Activated CD4-positive, alpha-beta T cell treated with anti-CD3 and anti-CD28 coated beads for 36 hours (primary cell): ENCODE measurements around the gene SPTBN5. TPM values are rescaled to one million over a fixed set of nuclear protein-coding genes. Genes with fewer than 3 reads are reported as not detected.

Experiments
- ATAC-seq: fragments of 200-7000 bp; cut with Tn5 transposase; one replicate; pipeline ENCODE4 v1.10.0; 2021; ENCODE audit warnings: mild to moderate bottlenecking, moderate library complexity
- CTCF ChIA-PET: fragments of 350-600 bp; sonication (Branson Sonifier 250); formaldehyde crosslinking; loops from one replicate; lab custom pipeline; 2021; ENCODE audit warnings: antibody characterized with exemption; lab: Charles Lee
- POLR2A ChIA-PET: fragments of 350-600 bp; sonication (Branson Sonifier 250); formaldehyde crosslinking; loops from one replicate; lab custom pipeline; 2021; ENCODE audit warnings: antibody characterized with exemption, inconsistent platforms; lab: Charles Lee
- DNase-seq: peaks from one replicate; pipeline ENCODE4 v3.0.0-alpha.2; 2020
- H3K27ac Mint-ChIP-seq: one replicate; pipeline ENCODE4 v1.8.0; 2021; ENCODE audit warnings: mixed read lengths
- H3K27me3 Mint-ChIP-seq: one replicate; pipeline ENCODE4 v1.8.0; 2021; ENCODE audit warnings: mixed read lengths
- H3K36me3 Mint-ChIP-seq: one replicate; pipeline ENCODE4 v1.8.0; 2021; ENCODE audit warnings: low read depth, mixed read lengths
- H3K4me1 Mint-ChIP-seq: one replicate; pipeline ENCODE4 v1.8.0; 2021; ENCODE audit warnings: mixed read lengths
- H3K4me3 Mint-ChIP-seq: one replicate; pipeline ENCODE4 v1.8.0; 2021; ENCODE audit warnings: mild to moderate bottlenecking, moderate library complexity, mixed read lengths
- H3K9me3 Mint-ChIP-seq: one replicate; pipeline ENCODE4 v1.8.0; 2021; ENCODE audit warnings: low read depth, mixed read lengths
- intact Hi-C, 2 experiments: fragments of 100-400 bp; cut with DNase I in 1 of 2; cut with micrococcal nuclease in 1 of 2; formaldehyde crosslinking; loops; one replicate each; pipeline versions ENCODE4 v1.14.2 to v1.15.1; 2022 to 2024; cut with DNase I, micrococcal nuclease
- total RNA-seq, 2 experiments: library from RNA; stranded (reverse); gene quantifications; one replicate each; pipeline ENCODE4 v1.2.3, GENCODE V29; 2021

Gene SPTBN5
- total RNA-seq, 2 experiments from 2014 or later, result 0.46 to 0.51 TPM

- H3K4me1 Mint-ChIP-seq, result peaks cover 7% of the 10 kb centered on the region
- H3K9me3 Mint-ChIP-seq, result no peaks in the 10 kb centered on the region
- intact Hi-C loops, result no loop called here
- DNase-seq (no peak), ATAC-seq (no peak)
- no peaks in the 10 kb centered on the region for H3K27me3 Mint-ChIP-seq
- no peak overlapping the region for H3K27ac Mint-ChIP-seq
- POLR2A ChIA-PET, result no interaction called here
- CTCF ChIA-PET, result interaction anchor here (0.6 to 2.8 kb wide), 5 partner anchors 8 to 103 kb away, joined by 3 to 16 read pairs (median 4); no protein-coding TSS in a partner anchor
- no peak overlapping the region for H3K4me3 Mint-ChIP-seq
- peaks cover 27% of the 10 kb centered on the region for H3K36me3 Mint-ChIP-seq
Observed at GRCh38 chr15:41915255-41915994, 21.6 kb upstream of the SPTBN5 start.

- H3K27ac Mint-ChIP-seq, result no peak overlapping the region
- H3K4me3 Mint-ChIP-seq, result no peak overlapping the region
- ATAC-seq (no peak), DNase-seq (no peak)
- peaks cover 7% of the 10 kb centered on the region for H3K4me1 Mint-ChIP-seq
- no peaks in the 10 kb centered on the region for H3K9me3 Mint-ChIP-seq
- intact Hi-C loops, result no loop called here
- POLR2A ChIA-PET, result no interaction called here
- H3K36me3 Mint-ChIP-seq, result peaks cover 31% of the 10 kb centered on the region
- CTCF ChIA-PET, result interaction anchor here (0.6 kb wide), 1 partner anchor 24 kb away, joined by 5 read pairs; no protein-coding TSS in a partner anchor
- no peaks in the 10 kb centered on the region for H3K27me3 Mint-ChIP-seq
Observed at GRCh38 chr15:41914411-41914810, 20.6 kb upstream of the SPTBN5 start.

DNA sequence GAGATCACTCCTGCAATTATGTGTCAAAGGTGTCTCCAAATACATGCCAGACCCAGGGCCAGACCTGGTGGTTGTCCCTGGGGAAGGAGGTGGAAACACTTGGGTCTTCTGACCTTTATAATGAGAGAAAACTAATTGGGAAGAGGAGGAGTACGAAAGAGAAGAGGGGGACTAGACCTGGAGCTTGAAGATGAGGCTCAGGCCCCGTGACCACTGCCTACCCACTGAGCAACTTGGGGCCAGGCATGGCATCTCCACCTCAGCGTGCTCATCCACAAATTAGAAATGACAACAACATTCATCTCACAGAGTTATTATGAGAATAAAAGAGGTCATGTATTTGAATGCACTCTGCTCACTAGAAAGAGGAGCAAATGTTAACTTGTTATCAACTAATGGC is 19.4 kb upstream of the SPTBN5 start:
- ChIA-PET POLR2A (interaction anchor here (0.7 kb wide), 1 partner anchor 59 kb away, joined by 3 read pairs; the partner anchor contains the start of gene EHD4), CTCF (no interaction called here)
- no peaks in the 10 kb centered on the region for H3K27me3 Mint-ChIP-seq
- ATAC-seq (no peak), DNase-seq (no peak)
- H3K4me1 Mint-ChIP-seq, result peaks cover 7% of the 10 kb centered on the region
- peaks cover 34% of the 10 kb centered on the region for H3K36me3 Mint-ChIP-seq
- H3K4me3 Mint-ChIP-seq, result no peak overlapping the region
- H3K9me3 Mint-ChIP-seq, result no peaks in the 10 kb centered on the region
- no peak overlapping the region for H3K27ac Mint-ChIP-seq
- intact Hi-C loops, result no loop called here

GRCh38 chr15:41911691-41912345 is 18.0 kb upstream of the SPTBN5 start:
- no peak for ATAC-seq
- H3K4me1 Mint-ChIP-seq, result peaks cover 7% of the 10 kb centered on the region
- intact Hi-C loops, result no loop called here
- H3K4me3 Mint-ChIP-seq, result no peak overlapping the region
- DNase-seq, result no peak
- ChIA-PET CTCF (no interaction called here), POLR2A (no interaction called here)
- no peaks in the 10 kb centered on the region for H3K9me3 Mint-ChIP-seq
- H3K36me3 Mint-ChIP-seq, result peaks cover 41% of the 10 kb centered on the region
- H3K27ac Mint-ChIP-seq, result peak overlapping the region; percentile 55
- no peaks in the 10 kb centered on the region for H3K27me3 Mint-ChIP-seq

DNA sequence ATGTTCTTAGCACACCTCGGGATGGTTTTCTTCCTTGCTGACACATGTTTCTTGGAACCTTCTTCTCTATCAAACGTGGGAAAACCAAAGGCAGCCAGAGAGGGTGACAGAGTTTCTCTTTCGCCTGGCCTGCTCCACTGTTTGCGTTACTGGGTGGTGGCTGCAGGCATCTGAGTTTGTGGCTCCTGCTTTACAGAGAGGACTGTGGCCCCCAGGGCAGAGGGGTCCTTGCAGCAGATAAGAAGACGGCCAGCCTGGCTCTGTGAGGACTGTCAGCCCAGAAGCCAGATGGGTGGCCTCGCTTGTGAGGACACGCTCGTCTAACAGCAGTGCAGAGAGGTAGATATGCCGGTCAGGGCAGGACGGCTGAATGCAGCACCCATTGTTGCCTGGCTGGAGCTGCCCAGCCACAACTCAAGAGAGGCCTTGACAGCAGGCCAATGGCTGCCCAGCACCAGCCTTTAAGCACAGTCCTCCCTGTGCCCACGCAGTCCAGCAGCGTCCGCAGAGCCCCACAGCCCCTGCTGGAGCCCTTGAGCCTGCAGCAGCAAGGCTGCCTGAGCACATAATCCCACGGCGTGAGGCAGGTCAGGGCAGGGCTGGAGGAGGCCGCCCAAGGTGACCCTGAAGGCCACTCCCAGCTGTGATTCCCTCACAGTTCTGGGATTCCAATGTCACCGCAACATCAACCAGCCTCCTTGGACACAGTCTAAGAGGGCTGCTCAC is 15.0 kb upstream of the SPTBN5 start:
- POLR2A ChIA-PET, result no interaction called here
- no peak overlapping the region for H3K4me3 Mint-ChIP-seq
- ATAC-seq (no peak), DNase-seq (no peak)
- peak overlapping the region; percentile 19 for H3K27ac Mint-ChIP-seq
- peaks cover 5% of the 10 kb centered on the region for H3K4me1 Mint-ChIP-seq
- no peaks in the 10 kb centered on the region for H3K27me3 Mint-ChIP-seq
- H3K9me3 Mint-ChIP-seq, result peaks cover 5% of the 10 kb centered on the region
- CTCF ChIA-PET, result interaction anchor here (0.5 kb wide), 1 partner anchor 131 kb away, joined by 4 read pairs; no protein-coding TSS in a partner anchor
- peaks cover 42% of the 10 kb centered on the region for H3K36me3 Mint-ChIP-seq
- intact Hi-C loops, result no loop called here

DNA sequence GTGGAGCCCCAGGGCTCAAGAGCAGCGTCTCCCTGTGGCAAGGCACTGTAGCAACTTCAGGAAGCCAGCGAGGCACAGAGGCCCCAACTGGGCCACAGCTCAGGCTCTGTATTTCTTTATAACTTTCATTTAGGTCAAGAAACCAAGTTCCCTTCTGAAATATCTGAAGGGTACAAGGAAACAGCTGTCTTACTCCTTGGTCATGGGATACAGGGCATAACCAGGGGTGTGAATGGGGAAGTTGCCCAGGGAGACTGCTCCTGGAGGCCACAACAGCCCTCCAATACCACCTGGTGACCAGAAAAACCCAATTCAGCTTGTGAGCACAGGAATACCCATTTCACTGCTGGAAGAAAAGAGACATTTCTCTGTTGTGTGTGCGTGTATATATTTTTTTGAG is 13.3 kb upstream of the SPTBN5 start:
- H3K36me3 Mint-ChIP-seq, result peaks cover 42% of the 10 kb centered on the region
- H3K27me3 Mint-ChIP-seq, result no peaks in the 10 kb centered on the region

GRCh38 chr15:41906608-41907007 is 12.8 kb upstream of the SPTBN5 start:
- ChIA-PET CTCF (interaction anchor here (0.7 to 1.4 kb wide), 4 partner anchors 9 to 326 kb away, joined by 3 to 7 read pairs (median 4); no protein-coding TSS in a partner anchor), POLR2A (no interaction called here)
- peaks cover 5% of the 10 kb centered on the region for H3K9me3 Mint-ChIP-seq
- H3K4me1 Mint-ChIP-seq, result peaks cover 5% of the 10 kb centered on the region
- ATAC-seq (no peak), DNase-seq (no peak)
- H3K27ac Mint-ChIP-seq, result no peak overlapping the region
- intact Hi-C loops, result no loop called here
- H3K36me3 Mint-ChIP-seq, result peaks cover 39% of the 10 kb centered on the region
- H3K27me3 Mint-ChIP-seq, result no peaks in the 10 kb centered on the region
- no peak overlapping the region for H3K4me3 Mint-ChIP-seq

More for the DNA sequence above, 13.3 kb upstream of the SPTBN5 start:
- POLR2A ChIA-PET, result no interaction called here
- intact Hi-C loops, result no loop called here
- Mint-ChIP-seq H3K4me3 (no peak overlapping the region), H3K27ac (no peak overlapping the region), H3K4me1 (peaks cover 5% of the 10 kb centered on the region), H3K9me3 (peaks cover 5% of the 10 kb centered on the region)
- CTCF ChIA-PET, result interaction anchor here (1.2 to 1.4 kb wide), 2 partner anchors 8 to 135 kb away, joined by 3 to 7 read pairs; no protein-coding TSS in a partner anchor
- DNase-seq, result no peak
- ATAC-seq, result no peak

DNA sequence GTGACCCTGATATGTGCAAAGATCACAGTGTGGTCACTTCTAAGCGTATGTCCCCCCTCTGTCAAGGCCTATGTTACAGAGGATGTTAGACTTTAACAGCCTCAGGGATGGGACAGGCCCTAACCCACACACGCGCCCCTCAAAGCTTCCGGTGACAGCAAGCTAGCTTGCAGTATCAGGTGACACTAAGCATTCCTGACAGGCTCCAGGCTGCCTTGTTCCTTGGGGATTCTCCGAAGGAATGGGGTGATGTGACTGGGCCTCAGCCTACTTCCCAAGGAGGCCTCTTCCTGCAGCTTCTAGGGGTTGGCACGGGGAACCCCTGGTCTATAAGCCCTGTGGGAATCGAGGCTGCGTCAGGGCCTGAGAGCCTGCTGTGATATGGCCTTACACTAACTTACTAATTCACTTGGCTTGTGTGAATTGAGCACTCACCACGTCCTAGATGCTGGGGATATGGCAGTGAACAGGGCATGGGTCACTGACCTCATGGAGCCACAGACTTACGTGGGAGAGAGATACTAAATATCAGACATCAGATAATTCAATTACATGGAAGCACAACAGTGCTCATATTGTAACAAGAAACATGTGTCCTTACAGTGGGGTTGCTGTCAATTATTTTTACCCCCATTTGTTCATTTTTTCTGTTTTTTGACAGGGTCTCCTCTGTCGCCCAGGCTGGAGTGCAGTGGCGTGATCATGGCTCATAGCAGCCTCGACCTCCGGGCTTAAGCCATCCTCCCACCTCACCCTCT is 11.4 kb upstream of the SPTBN5 start:
- intact Hi-C loops, result loop anchor here in 1 of 2 experiments (2.0 kb wide), 1 partner anchor 346 kb away; the partner anchor contains the start of gene TYRO3
- ChIA-PET CTCF (interaction anchor here (0.6 to 3.9 kb wide), 33 partner anchors 10 to 439 kb away, joined by 3 to 28 read pairs (median 4); partner anchors contain the start of genes MAPKBP1 and PLA2G4B), POLR2A (interaction anchor here (1.6 kb wide), 1 partner anchor 132 kb away, joined by 3 read pairs; no protein-coding TSS in a partner anchor)
- Mint-ChIP-seq H3K36me3 (peaks cover 39% of the 10 kb centered on the region), H3K4me3 (no peak overlapping the region), H3K27me3 (no peaks in the 10 kb centered on the region), H3K27ac (no peak overlapping the region), H3K4me1 (peaks cover 5% of the 10 kb centered on the region), H3K9me3 (peaks cover 5% of the 10 kb centered on the region)
- ATAC-seq (no peak), DNase-seq (no peak)

DNA sequence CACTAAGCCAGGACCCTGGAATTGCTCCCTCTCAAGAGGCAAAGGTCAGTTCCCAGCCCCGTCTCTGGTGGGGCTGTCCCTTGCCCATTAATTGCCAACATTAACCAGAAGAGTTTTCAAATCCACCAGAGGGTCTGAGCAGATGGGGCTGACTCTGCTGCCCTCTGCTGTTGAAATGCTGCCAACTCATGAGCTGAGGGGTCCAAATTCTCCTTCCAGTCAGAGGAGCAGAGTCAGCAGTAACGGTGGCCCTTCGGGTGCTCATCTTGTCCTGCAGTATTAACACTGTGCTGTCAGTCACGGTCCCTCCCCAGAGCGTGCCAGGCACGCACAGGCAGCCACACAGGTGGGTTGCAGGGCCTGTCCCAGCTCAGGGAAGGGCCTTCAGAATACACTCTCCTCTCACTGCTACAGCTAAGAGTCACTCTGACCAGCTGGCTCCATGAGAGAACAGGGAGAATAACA is 10.7 kb upstream of the SPTBN5 start:
- peak; percentile 92 for ATAC-seq
- intact Hi-C loops, result loop anchor here (1.0 to 5.0 kb wide), 5 partner anchors 76 to 346 kb away; partner anchors contain the start of genes JMJD7 (in 2 of the 2), MAPKBP1 (in 1 of the 2) and TYRO3 (in 1 of the 2)

GRCh38 chr15:41903782-41904181 is 9.9 kb upstream of the SPTBN5 start:
- no peak overlapping the region for H3K27ac Mint-ChIP-seq
- H3K36me3 Mint-ChIP-seq, result peaks cover 36% of the 10 kb centered on the region
- ATAC-seq (no peak), DNase-seq (no peak)
- H3K9me3 Mint-ChIP-seq, result peaks cover 5% of the 10 kb centered on the region
- ChIA-PET POLR2A (interaction anchor here (0.7 to 1.6 kb wide), 2 partner anchors 62 to 130 kb away, joined by 3 read pairs; no protein-coding TSS in a partner anchor), CTCF (interaction anchor here (0.6 to 3.9 kb wide), 10 partner anchors 11 to 1280 kb away, joined by 3 to 14 read pairs (median 4); no protein-coding TSS in a partner anchor)
- intact Hi-C loops, result loop anchor here (1.0 to 5.0 kb wide), 5 partner anchors 75 to 345 kb away; partner anchors contain the start of genes JMJD7 (in 2 of the 2), MAPKBP1 (in 1 of the 2) and TYRO3 (in 1 of the 2)
- no peak overlapping the region for H3K4me3 Mint-ChIP-seq
- no peaks in the 10 kb centered on the region for H3K27me3 Mint-ChIP-seq
- peaks cover 5% of the 10 kb centered on the region for H3K4me1 Mint-ChIP-seq

More for the DNA sequence above, 10.7 kb upstream of the SPTBN5 start:
- DNase-seq, result peak; percentile 81
- POLR2A ChIA-PET, result interaction anchor here (1.6 kb wide), 1 partner anchor 131 kb away, joined by 3 read pairs; no protein-coding TSS in a partner anchor
- Mint-ChIP-seq H3K27ac (peak overlapping the region; percentile 4), H3K4me3 (no peak overlapping the region), H3K4me1 (peaks cover 5% of the 10 kb centered on the region), H3K27me3 (no peaks in the 10 kb centered on the region), H3K9me3 (peaks cover 5% of the 10 kb centered on the region), H3K36me3 (peaks cover 37% of the 10 kb centered on the region)
- CTCF ChIA-PET, result interaction anchor here (0.6 to 3.9 kb wide), 33 partner anchors 9 to 439 kb away, joined by 3 to 28 read pairs (median 4); partner anchors contain the start of genes MAPKBP1 and PLA2G4B
